ENCODE results near the gene ZFPL1. TPM values are rescaled to one million over a fixed set of nuclear protein-coding genes. Genes with fewer than 3 reads are reported as not detected.

Gene ZFPL1
- total and polyA plus RNA-seq, 10 of the 15 experiments (the other 5 are each of a cell fraction or from before 2014, with no cell fraction given): 2.2 to 37.8 (median 27.0) TPM

DNA sequence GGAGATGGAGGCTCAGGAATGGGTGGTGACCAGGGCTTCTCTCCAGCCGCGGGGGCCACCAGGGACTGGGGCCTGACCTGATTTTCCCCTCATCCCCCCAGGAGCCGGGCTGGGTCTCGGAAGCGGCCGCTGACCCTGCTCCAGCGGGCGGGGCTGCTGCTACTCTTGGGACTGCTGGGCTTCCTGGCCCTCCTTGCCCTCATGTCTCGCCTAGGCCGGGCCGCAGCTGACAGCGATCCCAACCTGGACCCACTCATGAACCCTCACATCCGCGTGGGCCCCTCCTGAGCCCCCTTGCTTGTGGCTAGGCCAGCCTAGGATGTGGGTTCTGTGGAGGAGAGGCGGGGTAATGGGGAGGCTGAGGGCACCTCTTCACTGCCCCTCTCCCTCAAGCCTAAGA, 3.8 kb downstream of the ZFPL1 start (continued):
- TF ChIP-seq, protein P1, sequence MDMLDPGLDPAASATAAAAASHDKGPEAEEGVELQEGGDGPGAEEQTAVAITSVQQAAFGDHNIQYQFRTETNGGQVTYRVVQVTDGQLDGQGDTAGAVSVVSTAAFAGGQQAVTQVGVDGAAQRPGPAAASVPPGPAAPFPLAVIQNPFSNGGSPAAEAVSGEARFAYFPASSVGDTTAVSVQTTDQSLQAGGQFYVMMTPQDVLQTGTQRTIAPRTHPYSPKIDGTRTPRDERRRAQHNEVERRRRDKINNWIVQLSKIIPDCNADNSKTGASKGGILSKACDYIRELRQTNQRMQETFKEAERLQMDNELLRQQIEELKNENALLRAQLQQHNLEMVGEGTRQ (IDR thresholded peaks at IDR 0.05; ENCODE audit: borderline replicate concordance, low read depth, low read length): no peak
- TF ChIP-seq BRCA1 (IDR thresholded peaks at IDR 0.05; ENCODE audit: low read depth, low read length) (no peak), NFYA (IDR thresholded peaks at IDR 0.05; ENCODE audit: borderline replicate concordance, low read depth, low read length) (no peak), WRNIP1 (IDR thresholded peaks at IDR 0.05; ENCODE audit: borderline replicate concordance, low read depth, low read length) (no peak), STAT1 (conservative IDR thresholded peaks at IDR 0.05) (no peak), RUNX3 (IDR thresholded peaks at IDR 0.05; ENCODE audit: low read length) (no peak), NFYB (IDR thresholded peaks at IDR 0.05; ENCODE audit: insufficient read depth, low read depth, low read length) (no peak), ESRRA (IDR thresholded peaks at IDR 0.05; ENCODE audit: low read length) (no peak), SIN3A (IDR thresholded peaks at IDR 0.05; ENCODE audit: low read depth, low read length) (no peak)

DNA sequence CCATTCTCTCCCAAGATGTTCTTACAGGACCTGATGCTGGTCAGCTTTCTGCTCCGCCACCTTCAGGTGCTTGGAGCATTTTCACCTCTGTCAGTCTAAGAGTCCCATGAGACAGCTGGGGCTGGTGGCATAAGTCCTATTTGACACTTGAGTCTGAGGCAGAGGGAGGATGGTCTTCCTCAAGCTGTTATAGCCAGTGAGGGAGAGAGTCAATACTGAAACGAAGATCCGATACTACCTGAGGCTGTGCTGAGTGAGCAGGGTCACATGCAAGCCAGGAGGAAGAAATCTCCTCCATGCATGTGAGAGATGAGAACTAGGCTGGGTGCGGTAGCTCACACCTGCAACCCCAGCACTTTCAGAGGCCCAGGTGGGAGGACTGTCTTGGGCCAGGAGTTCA, 5.6 kb downstream of the ZFPL1 start:
- BruUV-seq (replicated peaks): no TSS peak
- ChIA-PET CTCF (interaction anchor here (1.1 to 2.0 kb wide), 4 partner anchors 12 to 77 kb away, joined by 3 to 6 read pairs (median 4); no protein-coding TSS in a partner anchor), POLR2A (interaction anchor here (1.4 to 1.5 kb wide), 2 partner anchors 64 to 75 kb away, joined by 4 to 7 read pairs; partner anchors contain the start of gene ARL2), SMC1A (ENCODE audit: uncharacterized antibody, unreplicated experiment) (interaction anchor here (0.6 to 2.2 kb wide), 3 partner anchors 29 to 276 kb away, joined by 3 to 5 read pairs (median 3); partner anchors contain the start of gene ARL2), RAD21 (ENCODE audit: unreplicated experiment) (no interaction called here)
- no peak for TF ChIP-seq BCL11A (IDR thresholded peaks at IDR 0.05; ENCODE audit: low read depth, low read length)
- TF ChIP-seq, protein P1 (IDR thresholded peaks at IDR 0.05; ENCODE audit: borderline replicate concordance, low read depth, low read length): no peak
- intact Hi-C loops (cut with micrococcal nuclease; ENCODE audit: unreplicated experiment) (no loop called here), in situ Hi-C loops (cut with MboI) (no loop called here)
- Histone ChIP-seq H3K4me3 (no peak overlapping the region), H3K36me3 (ENCODE audit: control insufficient read depth in 2 of 2, insufficient read depth in 2 of 2, low read length in 1 of 2) (peaks cover 5 to 11% of the 10 kb centered on the region in 2 experiments), H3K27ac (ENCODE audit: control insufficient read depth, insufficient read depth) (no peak overlapping the region), H4K20me1 (ENCODE audit: control insufficient read depth, insufficient read depth) (no peaks in the 10 kb centered on the region), H3K4me1 (ENCODE audit: control insufficient read depth, insufficient read depth, low read length) (peaks cover 6% of the 10 kb centered on the region), H3K9ac (ENCODE audit: control insufficient read depth, insufficient read depth, low read length) (no peak overlapping the region), H3K27me3 (replicated peaks in 1 of 2; ENCODE audit: control insufficient read depth in 2 of 2, insufficient read depth in 2 of 2, low read length in 1 of 2) (no peaks in the 10 kb centered on the region), H3K4me2 (ENCODE audit: control insufficient read depth, insufficient read depth) (no peak overlapping the region), H3K79me2 (ENCODE audit: control insufficient read depth, insufficient read depth, low read length) (peaks cover 7% of the 10 kb centered on the region), H3K9me3 (replicated peaks; ENCODE audit: control insufficient read depth, insufficient read depth, low read length) (no peaks in the 10 kb centered on the region), H2AFZ (ENCODE audit: control insufficient read depth, low read depth, low read length) (no peak overlapping the region)
- DNase-seq (ENCODE audit: low read depth, low spot score) (no peak), ATAC-seq (no peak), FAIRE-seq (no peak)
- WGBS (ENCODE audit: insufficient coverage, insufficient replicate concordance, low lambda C conversion rate, missing lambda C conversion rate): 89% methylated on average over 4 of the region's 4 CpGs

Data from GM12878 (cell line).